HG03457 (cell line): ENCODE results near the gene PPFIA3.
"Not testable (repeated sequence)": the region's sequence is repeated elsewhere in the genome, so short reads cannot be mapped to it uniquely, and the experiment has no call there.

ENCODE experiments used
- ATAC-seq: cut with Tn5 transposase; IDR thresholded peaks from one replicate; pipeline ENCODE4 v1.9.1; 2021; ENCODE audit warnings: moderate number of reproducible peaks; ENCODE audit not compliant: unreplicated experiment

Gene PPFIA3

DNA sequence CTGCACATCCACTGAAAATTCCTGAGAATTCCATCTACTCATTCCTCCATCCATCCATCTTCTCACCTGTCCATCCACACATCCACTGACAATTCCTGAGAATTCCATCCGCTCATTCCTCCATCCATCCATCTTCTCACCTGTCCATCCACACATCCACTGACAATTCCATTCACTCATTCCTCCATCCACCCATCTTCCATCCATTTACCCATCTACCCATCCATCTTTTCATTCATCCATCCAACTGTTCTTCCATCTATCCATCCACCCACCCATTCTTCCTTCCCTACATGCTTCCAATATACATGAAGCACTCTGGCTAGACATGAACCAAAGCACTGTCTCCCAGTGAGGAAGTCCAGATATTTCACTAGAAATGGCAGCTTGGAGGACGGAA lies 53.9 kb downstream of the PPFIA3 start:
- no peak for ATAC-seq

DNA sequence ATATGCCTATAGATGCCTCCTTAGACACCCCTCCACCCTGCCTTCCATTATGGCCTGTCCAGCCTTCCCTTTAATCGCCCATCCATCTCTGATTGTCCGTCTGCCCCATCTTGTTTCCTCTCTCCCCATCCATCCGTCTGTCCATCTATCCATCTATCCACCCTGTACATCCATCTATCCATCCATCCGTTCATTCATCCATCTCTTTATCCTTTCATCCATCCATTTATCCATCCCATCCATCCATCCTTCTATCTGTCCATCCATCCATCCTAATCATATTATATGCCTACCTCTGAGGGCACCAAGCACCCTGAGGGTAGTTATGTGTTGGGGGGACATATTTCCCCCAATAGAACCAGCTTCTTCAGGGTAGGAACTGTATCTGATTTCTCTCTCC lies 61.3 kb downstream of the PPFIA3 start:
- ATAC-seq = no peak

DNA sequence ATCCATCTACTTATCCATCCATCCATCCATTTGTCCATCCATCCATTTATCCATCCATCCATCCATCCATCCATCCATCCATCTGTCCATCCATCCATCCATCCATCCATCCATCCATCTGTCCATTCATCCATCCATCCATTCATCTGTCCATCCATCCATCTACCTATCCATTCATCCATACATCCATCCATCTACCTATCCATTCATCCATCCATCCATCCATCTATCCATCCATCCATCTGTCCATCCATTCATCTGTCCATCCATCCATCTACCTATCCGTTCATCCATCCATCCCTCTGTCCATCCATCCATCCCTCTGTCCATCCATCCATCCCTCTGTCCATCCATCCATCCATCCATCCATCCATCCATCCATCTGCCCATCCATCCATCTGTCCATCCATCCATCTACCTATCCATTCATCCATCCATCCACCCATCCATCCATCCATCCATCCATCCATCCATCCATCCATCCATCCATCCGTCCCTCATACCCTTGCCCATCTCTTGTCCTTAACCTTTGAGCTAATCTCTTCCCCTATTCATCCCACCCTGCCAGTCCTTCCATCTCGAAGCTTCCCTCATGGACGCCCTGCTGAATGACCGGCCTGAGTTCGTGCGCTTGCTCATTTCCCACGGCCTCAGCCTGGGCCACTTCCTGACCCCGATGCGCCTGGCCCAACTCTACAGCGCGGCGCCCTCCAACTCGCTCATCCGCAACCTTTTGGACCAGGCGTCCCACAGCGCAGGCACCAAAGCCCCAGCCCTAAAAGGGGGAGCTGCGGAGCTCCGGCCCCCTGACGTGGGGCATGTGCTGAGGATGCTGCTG lies 62.9 kb downstream of the PPFIA3 start:
- not testable (repeated sequence) for ATAC-seq

DNA sequence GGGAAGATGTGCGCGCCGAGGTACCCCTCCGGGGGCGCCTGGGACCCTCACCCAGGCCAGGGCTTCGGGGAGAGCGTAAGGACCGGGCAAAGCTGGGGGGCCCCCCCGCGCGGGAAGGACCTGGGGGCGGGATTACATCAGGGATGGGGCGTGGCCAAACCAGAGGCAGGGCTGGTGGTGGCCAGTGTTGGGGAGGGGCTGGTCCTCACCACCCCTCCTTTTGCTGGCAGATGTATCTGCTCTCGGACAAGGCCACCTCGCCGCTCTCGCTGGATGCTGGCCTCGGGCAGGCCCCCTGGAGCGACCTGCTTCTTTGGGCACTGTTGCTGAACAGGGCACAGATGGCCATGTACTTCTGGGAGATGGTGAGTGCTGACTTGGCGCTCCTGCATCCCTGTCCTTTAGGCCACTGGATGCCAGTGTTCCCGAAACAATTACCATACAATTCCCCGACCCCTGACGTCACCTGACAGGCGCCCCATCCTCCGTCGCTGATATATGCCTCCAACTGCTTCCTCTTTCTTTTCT lies 63.6 kb downstream of the PPFIA3 start:
- ATAC-seq = no peak

DNA sequence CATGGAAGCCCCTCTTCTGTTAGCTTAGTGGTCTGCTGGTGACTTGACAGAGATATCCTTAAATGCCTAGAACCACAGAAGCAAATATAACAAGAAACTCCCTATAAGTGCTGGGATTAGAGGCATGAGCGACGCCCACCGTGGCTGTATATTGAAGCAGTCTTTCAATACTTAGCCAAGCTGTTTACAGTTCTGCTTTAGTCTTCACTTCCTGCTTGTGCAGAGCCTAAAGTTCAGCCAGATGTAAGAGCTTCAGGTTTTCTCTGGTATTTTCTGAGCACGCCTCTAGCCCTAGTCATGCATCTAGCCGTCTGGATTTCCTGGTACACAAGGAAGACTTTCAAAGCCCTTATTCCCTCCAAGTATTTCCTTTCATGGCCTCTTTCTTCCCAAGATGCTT lies 66.8 kb downstream of the PPFIA3 start:
- ATAC-seq = no peak

DNA sequence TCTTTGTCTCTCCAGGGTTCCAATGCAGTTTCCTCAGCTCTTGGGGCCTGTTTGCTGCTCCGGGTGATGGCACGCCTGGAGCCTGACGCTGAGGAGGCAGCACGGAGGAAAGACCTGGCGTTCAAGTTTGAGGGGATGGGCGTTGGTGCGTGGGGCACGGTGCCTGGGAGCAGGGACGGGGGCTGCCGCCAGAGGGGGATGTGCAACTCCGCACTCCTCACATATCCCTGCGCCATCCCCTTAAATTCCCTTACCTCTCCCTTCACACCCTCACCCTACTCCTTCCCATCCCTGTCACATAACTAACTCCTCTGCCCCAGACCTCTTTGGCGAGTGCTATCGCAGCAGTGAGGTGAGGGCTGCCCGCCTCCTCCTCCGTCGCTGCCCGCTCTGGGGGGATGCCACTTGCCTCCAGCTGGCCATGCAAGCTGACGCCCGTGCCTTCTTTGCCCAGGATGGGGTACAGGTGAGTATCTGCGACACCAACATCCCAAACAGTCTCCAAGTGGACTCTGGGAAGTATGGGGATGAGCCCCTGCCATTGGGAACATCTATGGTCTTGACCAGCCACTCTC lies 69.4 kb downstream of the PPFIA3 start:
- ATAC-seq = no peak

DNA sequence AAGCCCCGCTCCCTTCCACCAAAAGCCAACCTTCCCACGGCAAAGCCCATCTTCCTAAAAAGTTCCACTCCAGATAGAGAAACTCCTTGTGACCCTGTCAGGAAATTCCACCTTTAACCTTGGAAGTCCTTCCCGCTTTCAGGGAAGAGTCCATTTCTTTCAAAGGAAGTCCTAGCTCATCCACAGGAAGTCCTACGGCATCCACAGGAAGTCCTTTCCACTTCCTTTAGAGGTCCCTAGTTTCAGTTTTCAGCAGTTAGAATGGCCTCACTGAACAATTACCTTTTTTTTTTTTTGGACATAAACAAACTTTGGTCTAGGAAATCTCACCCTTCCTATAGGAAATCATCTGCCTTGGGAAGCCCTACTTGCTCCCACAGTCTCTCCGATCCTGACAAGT lies 69.9 kb downstream of the PPFIA3 start:
- ATAC-seq = no peak

DNA sequence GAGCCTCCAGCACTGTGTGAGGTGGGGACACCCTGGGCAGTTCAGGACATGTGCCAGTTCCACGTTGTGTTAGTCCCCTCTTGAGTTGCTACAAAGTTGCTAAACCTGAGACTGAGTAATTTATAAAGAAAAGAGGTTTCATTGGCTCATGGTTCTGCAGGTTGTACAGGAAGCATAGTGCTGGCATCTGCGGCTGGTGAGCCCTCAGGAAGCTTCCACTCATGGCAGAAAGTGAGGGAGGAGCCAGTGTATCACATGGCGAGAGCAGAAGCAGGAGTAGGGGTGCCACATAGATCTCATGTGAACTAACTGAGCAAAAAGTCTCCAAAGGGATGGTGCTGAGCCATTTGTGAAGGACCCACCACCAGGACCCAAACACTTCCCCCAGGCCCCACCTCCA lies 71.4 kb downstream of the PPFIA3 start:
- ATAC-seq = no peak

DNA sequence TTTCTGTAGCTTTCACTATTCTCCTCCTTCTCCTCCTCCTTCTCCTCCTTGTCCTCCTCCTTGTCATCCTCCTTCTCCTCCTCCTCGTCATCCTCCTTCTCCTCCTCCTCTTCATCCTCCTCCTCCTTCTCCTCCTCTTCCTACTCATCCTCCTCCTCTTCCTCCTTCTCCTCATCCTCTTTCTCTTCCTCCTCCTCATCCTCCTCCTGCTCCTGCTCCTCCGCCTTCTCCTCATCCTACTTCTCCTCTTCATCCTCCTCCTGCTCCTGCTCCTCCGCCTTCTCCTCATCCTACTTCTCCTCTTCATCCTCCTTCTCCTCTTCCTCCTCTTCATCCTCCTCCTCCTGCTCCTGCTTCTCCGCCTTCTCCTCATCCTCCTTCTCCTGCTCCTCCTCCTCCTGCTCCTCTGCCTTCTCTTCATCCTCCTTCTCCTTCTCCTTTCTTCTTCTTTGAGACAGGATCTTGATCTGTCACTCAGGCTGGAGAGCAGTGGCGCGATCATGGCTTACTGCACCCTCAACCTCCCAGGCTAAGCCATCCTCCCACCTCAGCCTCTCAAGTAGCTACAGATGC lies 74.6 kb downstream of the PPFIA3 start:
- no peak for ATAC-seq

DNA sequence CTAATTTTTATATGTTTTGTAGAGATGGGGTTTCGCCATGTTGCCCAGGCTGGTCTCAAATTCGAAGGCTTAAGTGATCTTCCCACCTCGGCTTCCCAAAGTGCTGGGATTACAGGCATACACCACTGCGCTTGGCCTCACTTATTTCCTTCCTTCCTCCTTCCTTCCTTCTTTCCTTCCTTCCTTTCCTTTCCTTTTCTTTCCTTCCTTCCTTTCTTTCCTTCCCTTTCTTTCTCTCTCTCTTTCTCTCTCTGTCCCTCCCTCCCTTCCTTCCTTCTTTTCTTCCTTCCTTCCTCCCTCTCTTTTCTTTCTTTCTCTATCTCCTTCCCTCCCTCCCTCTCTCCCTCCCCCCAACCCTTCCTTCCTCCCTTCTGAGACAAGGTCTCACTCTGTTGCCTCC lies 75.1 kb downstream of the PPFIA3 start:
- no peak for ATAC-seq

DNA sequence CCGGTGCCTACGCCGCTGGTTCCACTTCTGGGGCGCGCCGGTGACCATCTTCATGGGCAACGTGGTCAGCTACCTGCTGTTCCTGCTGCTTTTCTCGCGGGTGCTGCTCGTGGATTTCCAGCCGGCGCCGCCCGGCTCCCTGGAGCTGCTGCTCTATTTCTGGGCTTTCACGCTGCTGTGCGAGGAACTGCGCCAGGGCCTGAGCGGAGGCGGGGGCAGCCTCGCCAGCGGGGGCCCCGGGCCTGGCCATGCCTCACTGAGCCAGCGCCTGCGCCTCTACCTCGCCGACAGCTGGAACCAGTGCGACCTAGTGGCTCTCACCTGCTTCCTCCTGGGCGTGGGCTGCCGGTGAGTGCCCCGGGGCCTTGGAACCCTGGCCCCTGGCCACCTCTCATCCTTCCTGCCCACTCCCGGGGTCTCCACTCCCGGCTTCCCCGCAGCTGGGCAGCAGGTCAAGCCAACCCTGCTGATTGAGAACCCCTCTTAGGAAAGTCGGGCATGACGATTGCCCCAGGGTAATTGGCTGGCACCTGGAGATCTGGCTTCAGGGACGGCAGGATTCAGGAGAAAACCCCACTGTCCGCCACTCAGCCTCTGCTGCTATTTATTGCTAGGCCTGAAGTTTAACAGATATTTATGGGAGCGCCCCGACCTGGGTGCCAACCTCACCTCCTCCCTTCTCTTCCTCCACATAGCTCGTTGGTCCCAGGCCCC lies 77.3 kb downstream of the PPFIA3 start:
- no peak for ATAC-seq

DNA sequence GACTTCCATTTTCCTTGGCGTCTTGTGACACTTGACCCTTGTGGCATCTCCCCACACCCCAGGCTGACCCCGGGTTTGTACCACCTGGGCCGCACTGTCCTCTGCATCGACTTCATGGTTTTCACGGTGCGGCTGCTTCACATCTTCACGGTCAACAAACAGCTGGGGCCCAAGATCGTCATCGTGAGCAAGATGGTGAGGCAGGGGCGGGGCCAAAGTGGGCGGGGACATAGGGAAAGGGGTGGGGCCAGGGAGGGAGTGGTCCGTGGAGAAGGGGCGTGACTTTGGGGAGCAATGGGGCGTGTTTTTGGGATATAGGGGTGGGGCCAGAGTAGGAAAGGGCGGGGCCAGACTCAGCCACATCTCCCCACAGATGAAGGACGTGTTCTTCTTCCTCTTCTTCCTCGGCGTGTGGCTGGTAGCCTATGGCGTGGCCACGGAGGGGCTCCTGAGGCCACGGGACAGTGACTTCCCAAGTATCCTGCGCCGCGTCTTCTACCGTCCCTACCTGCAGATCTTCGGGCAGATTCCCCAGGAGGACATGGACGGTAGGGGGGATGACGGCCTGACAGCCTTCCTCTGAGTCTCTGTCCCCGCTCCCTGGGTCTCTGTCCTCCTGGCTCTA lies 81.0 kb downstream of the PPFIA3 start:
- ATAC-seq = no peak
